IMR-90 (cell line): Measurements from ENCODE around the gene ZNF791. TPM values are rescaled to one million over a fixed set of nuclear protein-coding genes. Genes with fewer than 3 reads are reported as not detected.

ENCODE experiments used
- ATAC-seq: fragments of 200-7000 bp; cut with Tn5 transposase; 2 replicates; pipeline ENCODE4 v1.9.1; 2020; ENCODE audit warnings: low read depth, mild to moderate bottlenecking, moderate library complexity
- BruUV-seq: library from RNA; stranded (reverse); fragments of 400-500 nt; replicated peaks from 2 replicates; lab custom pipeline; 2021; lab: Mats Ljungman, UMichigan
- CTCF ChIA-PET: fragments of 300-600 bp; formaldehyde crosslinking; extraction: SDS; loops from one replicate; lab custom pipeline; 2021; ENCODE audit warnings: antibody characterized with exemption; lab: Yijun Ruan, JAX
- POLR2A ChIA-PET: fragments of 300-600 bp; sonication (Branson Sonifier 250); formaldehyde crosslinking; loops from one replicate; lab custom pipeline; 2022; ENCODE audit warnings: antibody characterized with exemption; ENCODE audit not compliant: unreplicated experiment; lab: Charles Lee
- DNase-seq: peaks from one replicate; pipeline ENCODE4 v3.0.0; 2013
- H2AFZ ChIP-seq: replicated peaks from 2 replicates; pipeline ENCODE3; 2013; ENCODE audit warnings: low read length, mild to moderate bottlenecking; ENCODE audit not compliant: poor library complexity
- H2AK5ac ChIP-seq: 2 replicates; pipeline ENCODE4 v1.6.1; 2013; ENCODE audit warnings: low read depth, low read length, inconsistent platforms
- H2AK9ac ChIP-seq: replicated peaks from 2 replicates; pipeline ENCODE3; 2013; ENCODE audit warnings: mild to moderate bottlenecking, low read depth, low read length, moderate library complexity; ENCODE audit not compliant: poor library complexity
- H2BK120ac ChIP-seq: 2 replicates; pipeline ENCODE4 v1.6.1; 2013; ENCODE audit warnings: low read depth, low read length, inconsistent platforms
- H2BK15ac ChIP-seq: 3 replicates; pipeline ENCODE4 v1.6.1; 2013; ENCODE audit warnings: low read depth, low read length, inconsistent platforms
- H2BK20ac ChIP-seq: 2 replicates; pipeline ENCODE4 v1.6.1; 2013; ENCODE audit warnings: low read depth, mild to moderate bottlenecking, inconsistent platforms, low read length, moderate library complexity
- H2BK5ac ChIP-seq: 2 replicates; pipeline ENCODE4 v1.6.1; 2013; ENCODE audit warnings: mild to moderate bottlenecking, low read depth, low read length, inconsistent platforms; ENCODE audit not compliant: poor library complexity, severe bottlenecking
- H3K14ac ChIP-seq: replicated peaks from 2 replicates; pipeline ENCODE4 v1.6.1; 2013; ENCODE audit warnings: low read depth, low read length, inconsistent platforms
- H3K18ac ChIP-seq: 2 replicates; pipeline ENCODE4 v1.6.1; 2013; ENCODE audit warnings: low read depth, low read length, control low read depth
- H3K23ac ChIP-seq: 2 replicates; pipeline ENCODE4 v1.6.1; 2013; ENCODE audit warnings: low read depth, low read length, inconsistent platforms
- H3K27ac ChIP-seq: 2 replicates; pipeline ENCODE4 v1.5.1; 2013; ENCODE audit warnings: mild to moderate bottlenecking, control low read depth, low read length; ENCODE audit not compliant: insufficient read depth
- H3K27me3 ChIP-seq: 2 replicates; pipeline ENCODE4 v1.6.1; 2013; ENCODE audit warnings: low read length; ENCODE audit not compliant: control insufficient read depth, insufficient read depth
- H3K36me3 ChIP-seq: 2 replicates; pipeline ENCODE4 v1.6.1; 2013; ENCODE audit warnings: low read length, mixed read lengths; ENCODE audit not compliant: control insufficient read depth, insufficient read depth
- H3K4ac ChIP-seq: 2 replicates; pipeline ENCODE4 v1.6.1; 2013; ENCODE audit warnings: low read depth, low read length, inconsistent platforms
- H3K4me1 ChIP-seq: 2 replicates; pipeline ENCODE4 v1.6.1; 2013; ENCODE audit warnings: low read length, mixed read lengths; ENCODE audit not compliant: control insufficient read depth, insufficient read depth
- H3K4me2 ChIP-seq: 2 replicates; pipeline ENCODE4 v1.6.1; 2013; ENCODE audit warnings: low read depth, mild to moderate bottlenecking, control low read depth, low read length, moderate library complexity
- H3K4me3 ChIP-seq: 2 replicates; pipeline ENCODE4 v1.5.1; 2013; ENCODE audit warnings: low read depth, mild to moderate bottlenecking, control low read depth, low read length, moderate library complexity; ENCODE audit not compliant: insufficient read depth
- H3K56ac ChIP-seq: 2 replicates; pipeline ENCODE4 v1.6.1; 2013; ENCODE audit warnings: low read length, inconsistent platforms; ENCODE audit not compliant: insufficient read depth; ENCODE audit errors: extremely low read depth
- H3K79me1 ChIP-seq, 2 experiments: 2 replicates each; pipeline ENCODE4 v1.6.1; 2013; ENCODE audit warnings: low read length in 2 of 2, inconsistent platforms in 1 of 2, low read depth in 1 of 2
- H3K9ac ChIP-seq: 2 replicates; pipeline ENCODE4 v1.6.1; 2013; ENCODE audit warnings: low read depth, low read length, control low read depth
- H3K9me1 ChIP-seq: 2 replicates; pipeline ENCODE4 v1.6.1; 2013; ENCODE audit warnings: low read length, inconsistent platforms; ENCODE audit not compliant: insufficient read depth
- H3K9me3 ChIP-seq: 2 replicates; pipeline ENCODE4 v1.6.1; 2013; ENCODE audit warnings: low read length; ENCODE audit not compliant: control insufficient read depth, insufficient read depth
- H4K20me1 ChIP-seq: 2 replicates; pipeline ENCODE4 v1.6.1; 2013; ENCODE audit warnings: low read length, inconsistent platforms; ENCODE audit not compliant: insufficient read depth
- H4K5ac ChIP-seq: 2 replicates; pipeline ENCODE4 v1.6.1; 2013; ENCODE audit warnings: mild to moderate bottlenecking, low read depth, low read length, control low read depth
- H4K8ac ChIP-seq, 2 experiments: 2 replicates each; pipeline ENCODE4 v1.6.1; 2013; ENCODE audit warnings: low read depth in 2 of 2, low read length in 2 of 2, control low read depth in 1 of 2, inconsistent platforms in 1 of 2
- H4K91ac ChIP-seq: 2 replicates; pipeline ENCODE4 v1.6.1; 2013; ENCODE audit warnings: low read depth, low read length, inconsistent platforms; ENCODE audit not compliant: insufficient read depth
- BHLHE40 ChIP-seq: fragments of 150-350 bp; IDR thresholded peaks from 2 replicates; pipeline ENCODE4 v1.6.1; 2016; ENCODE audit warnings: mild to moderate bottlenecking, low read depth, low read length
- CEBPB ChIP-seq: IDR thresholded peaks from 2 replicates; pipeline ENCODE4 v1.6.1; 2012; ENCODE audit warnings: low read depth, low read length, improper control_type of control experiment
- CHD1 ChIP-seq: IDR thresholded peaks from 2 replicates; pipeline ENCODE4 v1.6.1; 2012; ENCODE audit warnings: low read depth, low read length, improper control_type of control experiment
- CTCF ChIP-seq: conservative IDR thresholded peaks from 2 replicates; pipeline ENCODE4 v1.5.1; 2012; ENCODE audit warnings: mild to moderate bottlenecking, low read depth, low read length, improper control_type of control experiment
- ELK1 ChIP-seq: fragments of 150-350 bp; IDR thresholded peaks from 2 replicates; pipeline ENCODE4 v1.6.1; 2016; ENCODE audit warnings: low read depth, mild to moderate bottlenecking, low read length, moderate library complexity, borderline replicate concordance
- FOS ChIP-seq: fragments of 150-350 bp; IDR thresholded peaks from 2 replicates; pipeline ENCODE4 v1.6.1; 2016; ENCODE audit warnings: low read depth, low read length
- MAFK ChIP-seq: IDR thresholded peaks from 2 replicates; pipeline ENCODE4 v1.6.1; 2012; ENCODE audit warnings: low read depth, low read length, improper control_type of control experiment
- MAZ ChIP-seq: IDR thresholded peaks from 2 replicates; pipeline ENCODE4 v1.6.1; 2012; ENCODE audit warnings: low read depth, mild to moderate bottlenecking, low read length, improper control_type of control experiment, moderate library complexity, borderline replicate concordance
- MXI1 ChIP-seq: IDR thresholded peaks from 2 replicates; pipeline ENCODE4 v1.6.1; 2012; ENCODE audit warnings: low read depth, mild to moderate bottlenecking, low read length, moderate library complexity, borderline replicate concordance
- NFE2L2 ChIP-seq: fragments of 150-350 bp; IDR thresholded peaks from 2 replicates; pipeline ENCODE4 v1.6.1; 2016; ENCODE audit warnings: low read depth, mild to moderate bottlenecking, low read length
- POLR2A ChIP-seq: IDR thresholded peaks from 2 replicates; pipeline ENCODE4 v1.6.1; 2012; ENCODE audit warnings: mild to moderate bottlenecking, low read depth, low read length
- RCOR1 ChIP-seq: IDR thresholded peaks from 2 replicates; pipeline ENCODE4 v1.6.1; 2012; ENCODE audit warnings: mild to moderate bottlenecking, low read length, improper control_type of control experiment; ENCODE audit not compliant: insufficient replicate concordance
- RFX5 ChIP-seq: IDR thresholded peaks from 2 replicates; pipeline ENCODE4 v1.8.0; 2012; ENCODE audit warnings: low read depth, mild to moderate bottlenecking, low read length, moderate library complexity
- SMC3 ChIP-seq: fragments of 150-350 bp; IDR thresholded peaks from 2 replicates; pipeline ENCODE4 v1.6.1; 2016; ENCODE audit warnings: low read depth, mild to moderate bottlenecking, antibody characterized with exemption, low read length, moderate library complexity
- USF2 ChIP-seq: fragments of 150-350 bp; IDR thresholded peaks from 2 replicates; pipeline ENCODE4 v1.6.1; 2017; ENCODE audit warnings: mild to moderate bottlenecking, antibody characterized with exemption, low read length, low read depth
- WGBS, 2 experiments: methylation state at CpG; one replicate each; pipeline versions ENCODE4 v1.1.5 to v1.1.7; 2013; ENCODE audit warnings: missing lambda C conversion rate in 2 of 2; ENCODE audit not compliant: insufficient read length in 1 of 2; ENCODE audit errors: extremely low coverage in 2 of 2; 5-methylcytosine and 5-hydroxymethylcytosine counted together
- dilution Hi-C: fragments of 300-500 bp; cut with HindIII; formaldehyde crosslinking; loops from one replicate; pipeline ENCODE4 v1.14.3; 2018; ENCODE audit warnings: low sequenced_read_pairs; ENCODE audit not compliant: unreplicated experiment
- in situ Hi-C: fragments of 300-500 bp; cut with MboI; formaldehyde crosslinking; loops from 3 replicates; pipeline ENCODE4 v1.14.3; 2019; ENCODE audit warnings: low sequenced_read_pairs, inconsistent platforms, mixed read lengths
- intact Hi-C: fragments of 100-400 bp; cut with micrococcal nuclease; formaldehyde crosslinking; loops from 2 replicates; pipeline ENCODE4 v1.10.0; 2022
- polyA plus RNA-seq, 3 experiments: library from polyadenylated mRNA; depleted of rRNA; stranded (reverse); fragments of >200 nt; gene quantifications; 2 replicates each; pipeline ENCODE4 v1.2.3, GENCODE V29; 2012; ENCODE audit warnings: low replicate concordance in 1 of 3
- total RNA-seq: library from RNA; depleted of rRNA; stranded (reverse); fragments of >200 nt; gene quantifications from 2 replicates; pipeline ENCODE4 v1.2.3, GENCODE V29; 2012

The ZNF791 gene
- total and polyA plus RNA-seq, 2 of the 4 experiments (the other 2 are of a cell fraction) = 7.1 to 15.8 TPM

DNA sequence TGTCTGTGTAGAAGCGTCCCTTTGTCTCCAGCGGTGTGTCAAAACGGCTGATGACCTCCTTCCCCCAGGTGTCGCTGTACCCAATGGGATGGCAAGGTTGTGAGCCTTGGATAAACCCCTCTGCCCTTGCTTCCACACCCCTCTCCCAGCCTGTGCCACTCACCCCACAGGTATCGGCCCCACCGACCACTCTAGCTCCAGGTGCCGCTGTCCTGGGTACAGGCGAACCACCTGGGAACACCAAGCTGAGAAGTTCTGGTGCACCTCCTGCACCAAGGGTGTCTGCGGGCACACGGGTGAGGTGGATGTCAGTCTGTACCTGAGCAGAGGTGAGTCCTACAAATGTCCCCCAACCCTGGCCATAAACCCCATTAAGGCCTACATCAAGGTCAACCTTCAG, 39.2 kb downstream of the ZNF791 start:
- intact Hi-C loops (no loop called here), dilution Hi-C loops (no loop called here), in situ Hi-C loops (no loop called here)
- no peak overlapping the region for H2AK5ac ChIP-seq
- H3K9me3 ChIP-seq = no peaks in the 10 kb centered on the region
- no peak overlapping the region for H2BK5ac ChIP-seq
- no peak overlapping the region for H2BK20ac ChIP-seq
- no peaks in the 10 kb centered on the region for H3K27me3 ChIP-seq
- no peaks in the 10 kb centered on the region for H3K79me1 ChIP-seq
- no peak for DNase-seq
- H3K4me3 ChIP-seq = no peak overlapping the region
- TF ChIP-seq RFX5 (no peak), RCOR1 (no peak), NFE2L2 (no peak), MAFK (no peak), ELK1 (no peak), FOS (no peak), CHD1 (no peak), SMC3 (no peak), MAZ (no peak), CEBPB (no peak), MXI1 (no peak), POLR2A (no peak), USF2 (no peak), BHLHE40 (no peak), CTCF (no peak)
- H3K4me2 ChIP-seq = no peak overlapping the region
- BruUV-seq = no TSS peak
- H3K9ac ChIP-seq = no peak overlapping the region
- 0 out of 2 replicates have a peak, but pooled peaks cover 2% of the 10 kb centered on the region for H3K4me1 ChIP-seq
- H3K23ac ChIP-seq = no peak overlapping the region
- peaks cover 9% of the 10 kb centered on the region for H3K36me3 ChIP-seq
- no peak overlapping the region for H3K56ac ChIP-seq
- no peak overlapping the region for H2BK120ac ChIP-seq
- no peak overlapping the region for H4K91ac ChIP-seq
- H3K18ac ChIP-seq = no peak overlapping the region
- no peak overlapping the region for H4K8ac ChIP-seq
- no peak overlapping the region for H3K27ac ChIP-seq
- H4K5ac ChIP-seq = no peak overlapping the region
- 0 out of 2 replicates have a peak, but pooled peaks cover 3% of the 10 kb centered on the region for H3K9me1 ChIP-seq
- H2BK15ac ChIP-seq = no peak overlapping the region
- no peak overlapping the region for H3K4ac ChIP-seq
- CTCF ChIA-PET = no interaction called here
- POLR2A ChIA-PET = interaction anchor here (0.6 kb wide), 2 partner anchors 227 to 335 kb away, joined by 8 to 15 read pairs; no protein-coding TSS in a partner anchor
- H3K14ac ChIP-seq = no peak overlapping the region
- ATAC-seq = no peak
- WGBS, 2 experiments = 90% methylated on average over 4 of the region's 10 CpGs; no CpG with 5 or more reads in 1 of the 2 experiments
- H4K20me1 ChIP-seq = no peaks in the 10 kb centered on the region
- H2AFZ ChIP-seq = no peak overlapping the region
- H2AK9ac ChIP-seq = no peak overlapping the region
